GM12865 (cell line): ENCODE data around the gene EPN3.

Experiments
- DNase-seq: peaks from one replicate; pipeline ENCODE4 v3.0.0; 2010; ENCODE audit warnings: low read depth
- H3K4me3 ChIP-seq: 2 replicates; pipeline ENCODE4 v1.5.1; 2011; ENCODE audit warnings: mild to moderate bottlenecking, low read depth, low read length, control low read depth
- TF ChIP-seq, protein P1 (sequence below): IDR thresholded peaks from 2 replicates; pipeline ENCODE4 v1.5.1; 2011; ENCODE audit warnings: low read length, control low read depth, low read depth, inconsistent platforms; ENCODE audit not compliant: insufficient read depth; ENCODE audit errors: missing control alignments

EPN3 gene

DNA sequence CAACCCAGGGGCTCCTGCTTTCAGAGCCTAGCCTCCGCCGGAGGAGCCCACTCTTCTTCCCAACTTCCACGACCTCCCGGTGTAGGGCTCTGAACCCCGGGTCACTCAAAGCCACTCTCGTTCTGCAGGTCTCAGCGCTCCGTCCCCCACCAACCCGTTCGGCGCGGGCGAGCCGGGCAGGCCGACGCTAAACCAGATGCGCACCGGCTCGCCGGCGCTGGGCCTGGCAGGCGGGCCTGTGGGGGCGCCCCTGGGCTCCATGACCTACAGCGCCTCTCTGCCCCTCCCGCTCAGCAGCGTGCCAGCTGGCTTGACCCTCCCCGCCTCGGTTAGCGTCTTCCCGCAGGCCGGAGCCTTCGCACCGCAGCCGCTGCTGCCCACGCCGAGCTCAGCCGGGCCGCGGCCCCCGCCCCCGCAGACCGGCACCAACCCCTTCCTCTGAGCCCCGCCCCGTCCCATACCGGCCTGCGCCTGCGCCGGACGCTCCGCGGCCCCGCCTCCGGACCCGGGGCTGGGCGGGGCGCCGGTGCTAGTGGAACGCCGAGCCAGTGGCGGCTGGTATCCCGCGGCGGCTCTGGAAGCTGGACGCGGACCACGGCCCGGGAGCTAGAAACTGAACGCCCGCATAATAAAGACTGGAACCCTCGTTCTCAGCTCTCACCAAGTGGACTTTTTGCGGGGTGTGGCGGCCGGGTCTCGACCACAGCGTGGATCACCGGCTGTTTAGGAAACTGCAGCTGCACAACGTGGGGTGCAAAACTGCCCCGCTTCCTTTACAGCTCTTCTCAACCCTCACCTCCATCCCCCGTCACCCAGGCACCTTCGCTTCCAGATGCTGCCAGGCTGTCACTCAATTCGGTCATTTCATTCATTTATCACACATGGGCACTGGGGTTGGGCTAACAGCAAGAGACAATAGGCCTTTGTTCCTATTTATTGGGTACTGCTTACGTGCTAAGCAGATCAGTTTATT lies 9.5 kb downstream of the EPN3 start:
- DNase-seq, result peak; percentile 78
- H3K4me3 ChIP-seq, result peak overlapping the region; percentile 62
- TF ChIP-seq, protein P1, sequence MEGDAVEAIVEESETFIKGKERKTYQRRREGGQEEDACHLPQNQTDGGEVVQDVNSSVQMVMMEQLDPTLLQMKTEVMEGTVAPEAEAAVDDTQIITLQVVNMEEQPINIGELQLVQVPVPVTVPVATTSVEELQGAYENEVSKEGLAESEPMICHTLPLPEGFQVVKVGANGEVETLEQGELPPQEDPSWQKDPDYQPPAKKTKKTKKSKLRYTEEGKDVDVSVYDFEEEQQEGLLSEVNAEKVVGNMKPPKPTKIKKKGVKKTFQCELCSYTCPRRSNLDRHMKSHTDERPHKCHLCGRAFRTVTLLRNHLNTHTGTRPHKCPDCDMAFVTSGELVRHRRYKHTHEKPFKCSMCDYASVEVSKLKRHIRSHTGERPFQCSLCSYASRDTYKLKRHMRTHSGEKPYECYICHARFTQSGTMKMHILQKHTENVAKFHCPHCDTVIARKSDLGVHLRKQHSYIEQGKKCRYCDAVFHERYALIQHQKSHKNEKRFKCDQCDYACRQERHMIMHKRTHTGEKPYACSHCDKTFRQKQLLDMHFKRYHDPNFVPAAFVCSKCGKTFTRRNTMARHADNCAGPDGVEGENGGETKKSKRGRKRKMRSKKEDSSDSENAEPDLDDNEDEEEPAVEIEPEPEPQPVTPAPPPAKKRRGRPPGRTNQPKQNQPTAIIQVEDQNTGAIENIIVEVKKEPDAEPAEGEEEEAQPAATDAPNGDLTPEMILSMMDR, result peak; percentile 45

GRCh38 chr17:50542795-50543774 lies 10.6 kb downstream of the EPN3 start:
- no peak overlapping the region for H3K4me3 ChIP-seq

DNA sequence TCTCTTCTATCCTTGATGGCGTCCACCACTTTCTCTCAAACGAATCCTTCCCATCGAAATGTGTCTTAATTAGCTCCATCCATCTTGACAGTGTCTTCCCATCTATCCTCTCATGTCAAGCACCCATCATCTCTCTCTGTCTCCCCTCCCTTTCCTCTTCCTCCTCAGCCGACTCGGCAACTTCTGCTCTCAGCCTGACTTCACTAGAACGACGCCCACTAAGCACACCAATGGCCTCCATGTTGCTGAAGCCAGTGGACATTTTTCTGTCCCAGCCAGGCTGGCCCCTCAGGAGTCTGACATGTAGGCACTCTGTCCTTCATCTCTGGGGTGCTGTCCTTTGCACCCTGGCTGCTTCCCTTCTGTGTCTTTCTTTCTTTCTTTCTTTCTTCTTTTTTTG lies 12.0 kb downstream of the EPN3 start:
- no peak for DNase-seq
- H3K4me3 ChIP-seq, result no peak overlapping the region
- TF ChIP-seq, protein P1, result no peak

More at GRCh38 chr17:50542795-50543774, 10.6 kb downstream of the EPN3 start:
- DNase-seq, result no peak
- TF ChIP-seq, protein P1, result no peak

GRCh38 chr17:50545311-50545710 lies 12.8 kb downstream of the EPN3 start:
- no peak for DNase-seq
- TF ChIP-seq, protein P1, result no peak
- no peak overlapping the region for H3K4me3 ChIP-seq

DNA sequence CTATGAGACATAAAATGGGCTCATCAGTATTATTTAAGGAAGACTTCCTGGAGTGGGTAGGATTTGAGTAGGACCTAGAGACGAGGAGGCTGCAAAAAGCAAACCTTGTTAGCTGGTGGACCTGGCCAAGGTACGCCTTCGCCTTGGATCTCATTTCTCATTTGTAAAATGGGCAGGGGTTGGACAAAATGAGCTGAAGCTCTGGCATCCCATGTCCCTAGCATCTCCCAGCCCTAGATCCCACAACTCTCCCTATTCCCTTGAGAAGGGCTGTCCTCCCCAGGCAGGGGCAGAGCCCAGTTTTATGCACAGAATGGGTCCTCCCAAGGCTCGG lies 14.1 kb downstream of the EPN3 start:
- TF ChIP-seq, protein P1, result no peak
- H3K4me3 ChIP-seq, result no peak overlapping the region
- no peak for DNase-seq

DNA sequence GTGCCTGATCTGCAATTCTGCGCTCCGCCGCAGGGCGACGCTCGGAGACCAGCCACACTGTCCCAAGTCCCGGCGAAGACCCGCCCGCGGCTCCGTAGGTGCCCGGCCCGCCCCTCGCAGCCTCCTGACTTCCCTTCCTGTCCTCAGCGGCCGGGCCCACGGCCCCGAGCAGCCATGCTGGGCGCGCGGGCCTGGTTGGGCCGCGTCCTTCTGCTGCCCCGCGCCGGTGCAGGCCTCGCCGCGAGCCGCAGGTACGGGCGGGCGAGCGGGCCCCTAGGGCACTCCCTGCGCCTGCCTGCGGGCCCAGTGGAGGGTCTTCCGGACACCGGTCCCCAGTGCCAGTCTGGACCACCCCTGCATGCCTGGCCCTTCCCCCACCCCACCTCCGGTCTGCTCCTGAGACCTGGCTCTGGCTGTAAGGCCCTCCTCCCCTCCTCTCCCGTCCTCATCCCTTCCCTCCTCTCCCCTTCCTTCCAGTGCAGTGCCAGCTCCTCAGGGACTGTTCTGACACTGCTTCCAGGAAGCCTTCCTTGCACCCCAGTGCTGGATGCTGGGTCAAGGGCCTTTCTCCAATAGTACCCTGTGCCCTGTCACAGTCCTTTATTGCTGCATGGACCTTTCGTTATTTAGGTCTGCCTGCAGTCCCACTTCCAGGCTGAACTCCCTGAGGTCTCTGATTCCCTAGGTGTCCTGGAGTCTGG lies 14.7 kb downstream of the EPN3 start, which contains the start of gene SPATA20:
SPATA20 (plus strand) TSS at position 140 of the 701 bp plus-strand sequence; CDS start at position 175, 35 bp downstream.
- DNase-seq, result peak; percentile 95
- TF ChIP-seq, protein P1, result peak; percentile 99

More for the DNA sequence above, 14.7 kb downstream of the EPN3 start, which contains the start of gene SPATA20:
- H3K4me3 ChIP-seq, result peak within 1 kb of the TSS; percentile 67
